Activated CD8-positive, alpha-beta memory T cell treated with anti-CD3 and anti-CD28 coated beads, Interleukin-2, amount 50 U/mL, for 48 hours (primary cell): ENCODE data around the gene ANO7.

Experiments used
- DNase-seq: peaks from one replicate; pipeline ENCODE4 v3.0.0-alpha.2; 2020

Gene ANO7

DNA sequence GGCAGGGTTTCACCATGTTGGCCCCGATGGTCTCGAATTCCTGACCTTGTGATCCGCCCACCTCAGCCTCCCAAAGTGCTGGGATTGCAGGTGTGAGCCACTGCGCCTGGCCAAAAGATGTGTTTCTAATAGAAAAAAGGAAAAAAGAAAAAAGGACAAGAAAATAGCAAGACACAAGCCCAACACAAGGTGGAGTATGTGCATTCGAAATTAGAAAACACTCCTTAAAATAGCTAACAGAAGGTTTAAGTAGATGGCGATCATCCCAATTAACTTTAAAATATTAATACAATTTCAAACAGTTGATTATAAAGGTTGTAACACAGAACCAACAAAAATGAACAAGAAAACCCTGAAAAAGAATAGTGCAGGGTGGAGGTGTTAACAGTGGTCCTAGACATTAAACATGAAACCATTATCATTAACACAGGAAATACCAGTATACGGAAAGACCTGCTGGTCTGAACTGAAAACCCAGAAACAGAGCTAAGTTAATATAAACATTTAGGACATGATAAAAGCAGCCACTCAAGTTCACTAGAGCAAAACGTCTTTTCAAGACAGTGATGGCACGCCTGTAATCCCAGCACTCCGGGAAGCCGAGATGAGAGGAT, 69.0 kb downstream of the ANO7 start:
- DNase-seq, result peak; percentile 2

DNA sequence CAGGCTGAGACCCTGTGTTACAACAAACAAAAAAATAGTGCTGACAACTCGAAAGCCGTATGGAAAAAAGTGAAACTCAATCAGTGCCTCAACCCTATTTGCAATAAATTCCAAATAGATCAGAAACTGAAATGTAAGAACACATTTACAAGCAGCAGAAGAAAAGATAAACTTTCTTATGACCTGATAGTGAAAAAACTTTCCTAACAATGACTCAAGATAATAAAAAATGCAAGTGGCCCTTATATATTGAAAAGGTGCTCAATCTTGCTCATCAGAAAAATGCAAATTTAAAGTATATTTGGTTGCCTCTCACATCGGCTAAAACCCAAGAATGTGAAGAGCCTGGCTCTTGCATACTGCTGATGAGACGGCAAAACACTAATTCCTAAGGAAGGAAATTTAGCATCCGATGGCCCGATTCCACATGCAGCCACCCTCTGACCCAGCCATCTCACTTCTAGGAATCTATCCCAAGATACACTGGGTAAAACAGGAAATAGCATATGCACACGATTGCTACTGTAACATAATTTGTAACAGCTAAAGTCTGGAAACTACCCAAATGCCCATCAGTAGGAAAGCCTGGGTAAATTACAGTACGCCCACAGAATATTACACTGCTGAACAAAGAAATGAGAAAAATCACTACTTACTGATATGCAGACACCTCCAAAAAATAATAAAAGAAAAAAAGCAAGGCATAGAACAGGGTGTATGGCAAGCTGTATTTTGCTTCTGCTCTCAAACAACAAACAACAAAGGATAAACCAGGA, 70.2 kb downstream of the ANO7 start:
- DNase-seq, result peak; percentile 8

DNA sequence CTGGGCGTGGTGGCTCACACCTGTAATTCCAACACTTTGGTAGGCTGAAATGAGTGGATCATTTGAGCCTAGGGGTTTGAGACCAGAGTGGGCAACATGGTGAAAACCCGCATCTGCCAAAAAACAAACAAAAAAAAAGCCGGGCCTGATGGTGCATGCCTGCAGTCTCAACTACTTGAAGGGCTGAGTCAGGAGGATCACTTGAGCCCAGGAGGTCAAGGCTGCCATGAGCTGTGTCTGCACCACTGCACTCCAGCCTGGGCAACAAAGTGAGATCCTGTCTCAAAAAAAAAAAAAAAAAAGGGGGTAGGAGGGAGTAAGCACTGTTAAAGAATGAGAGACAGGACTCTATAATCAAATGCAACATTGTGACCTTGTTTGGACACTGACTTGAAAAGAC, 72.4 kb downstream of the ANO7 start:
- DNase-seq, result no peak

DNA sequence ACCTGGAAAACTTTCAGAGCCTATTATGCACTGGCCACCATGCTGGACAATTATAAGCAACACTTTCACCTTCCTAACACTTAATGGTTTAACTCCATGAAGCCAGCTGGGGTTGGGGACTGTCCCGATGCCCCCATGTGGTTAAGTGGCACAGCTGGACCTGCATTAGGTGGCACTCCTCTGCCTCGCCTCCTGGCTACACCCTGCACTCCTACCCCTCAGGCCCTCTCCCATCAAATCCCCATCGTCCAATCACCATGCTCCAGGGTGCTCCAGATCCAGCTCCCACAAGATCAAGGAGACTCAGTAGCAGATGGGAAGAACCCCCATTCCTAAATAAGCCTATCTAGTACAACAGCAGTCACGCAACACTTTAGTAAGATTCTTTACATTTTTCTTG, 73.2 kb downstream of the ANO7 start:
- no peak for DNase-seq

DNA sequence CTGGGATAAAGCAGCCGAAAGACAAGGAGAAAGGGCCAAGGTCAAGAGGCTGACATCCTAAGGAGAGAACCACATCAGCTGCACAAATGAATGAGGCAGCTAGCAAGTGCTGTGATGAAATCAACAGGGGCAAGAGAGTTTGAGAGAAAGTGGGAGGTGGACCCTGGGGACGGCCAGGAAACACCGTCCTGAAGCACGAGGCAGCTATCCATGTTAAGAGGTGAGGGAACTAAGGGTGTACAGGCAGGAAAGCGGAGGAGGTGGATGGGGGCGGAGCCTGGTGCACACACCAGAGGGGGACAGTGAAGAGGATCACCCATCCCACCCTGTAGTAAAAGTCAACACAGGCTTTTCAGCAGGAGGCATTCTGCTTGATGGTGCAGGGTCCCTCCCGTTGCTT, 74.6 kb downstream of the ANO7 start:
- DNase-seq, result peak; percentile 20

DNA sequence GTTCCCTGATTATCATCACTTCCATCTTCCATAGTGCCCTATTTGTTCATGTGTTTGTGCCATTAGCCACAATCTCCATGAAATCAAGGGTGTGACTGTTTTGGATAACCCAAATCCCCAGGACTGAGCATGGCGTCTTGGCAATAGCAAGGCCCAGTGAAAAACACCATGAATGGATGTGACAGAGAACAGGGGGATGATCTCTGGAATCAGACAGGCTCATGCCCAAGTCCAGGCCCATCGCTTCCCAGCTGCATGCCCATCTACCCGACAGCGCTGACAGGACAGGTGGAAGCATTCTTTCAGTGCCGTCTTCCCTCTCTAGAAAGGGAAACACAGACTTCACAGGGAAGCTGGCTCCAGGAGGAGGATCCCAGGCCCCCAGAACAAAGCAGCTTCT, 77.0 kb downstream of the ANO7 start:
- DNase-seq, result peak; percentile 22

DNA sequence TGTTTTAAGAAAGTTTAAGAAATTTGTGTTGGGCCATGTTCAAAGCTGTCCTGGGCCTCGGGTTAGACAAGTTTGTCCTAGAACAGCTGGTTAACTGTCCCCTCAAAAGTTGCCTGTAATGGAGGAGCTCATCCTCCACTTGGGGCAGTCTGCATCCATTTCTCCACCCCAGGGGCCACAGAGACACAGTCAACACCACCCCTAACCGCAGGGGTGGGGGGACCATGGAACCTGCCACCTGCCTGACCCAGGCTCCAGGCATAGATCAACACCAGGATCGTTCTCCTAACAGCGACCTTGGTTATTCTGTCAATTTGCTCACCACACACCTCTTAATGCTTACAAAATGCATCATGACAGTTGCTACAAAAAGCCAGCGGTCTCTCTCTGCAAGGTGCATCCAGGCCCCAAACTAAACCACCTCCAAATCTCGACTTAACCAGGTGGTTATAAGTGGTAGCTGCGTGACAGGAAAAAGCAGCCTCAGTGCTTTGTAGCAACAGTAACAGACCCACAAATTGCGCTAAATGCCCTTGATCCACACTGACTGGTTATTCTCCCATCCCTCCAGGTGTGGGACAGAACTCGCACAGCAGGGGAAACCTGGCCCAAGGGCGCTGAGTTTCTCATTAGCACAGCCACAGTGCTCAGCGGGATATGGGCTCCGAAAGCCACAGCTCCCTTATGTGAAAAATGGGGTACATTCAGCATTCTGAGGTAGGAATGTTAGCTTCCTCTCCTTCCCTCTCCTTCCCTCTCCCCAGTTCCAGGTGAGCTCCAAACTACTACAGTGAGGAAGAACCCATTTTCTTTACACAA, 79.0 kb downstream of the ANO7 start:
- DNase-seq, result peak; percentile 33

DNA sequence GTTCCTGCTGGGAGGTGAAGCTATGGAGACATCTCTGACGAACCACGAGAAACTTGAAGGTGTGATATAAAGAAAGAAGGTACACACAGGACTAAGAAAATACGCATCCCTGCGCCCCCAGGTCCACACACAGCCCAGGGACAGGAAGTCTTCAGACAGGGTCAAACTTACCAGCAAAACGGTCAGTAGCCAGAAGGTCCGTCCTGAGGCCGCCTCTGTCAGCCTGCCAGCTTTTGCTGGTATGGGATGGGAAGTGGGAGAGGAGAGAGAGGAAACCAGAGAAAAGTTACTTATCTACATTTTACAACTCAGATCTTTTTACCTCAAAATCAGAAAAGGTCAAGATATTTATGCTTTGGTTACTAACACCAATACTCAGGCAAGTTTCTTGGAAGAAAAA, 79.8 kb downstream of the ANO7 start:
- peak; percentile 18 for DNase-seq

DNA sequence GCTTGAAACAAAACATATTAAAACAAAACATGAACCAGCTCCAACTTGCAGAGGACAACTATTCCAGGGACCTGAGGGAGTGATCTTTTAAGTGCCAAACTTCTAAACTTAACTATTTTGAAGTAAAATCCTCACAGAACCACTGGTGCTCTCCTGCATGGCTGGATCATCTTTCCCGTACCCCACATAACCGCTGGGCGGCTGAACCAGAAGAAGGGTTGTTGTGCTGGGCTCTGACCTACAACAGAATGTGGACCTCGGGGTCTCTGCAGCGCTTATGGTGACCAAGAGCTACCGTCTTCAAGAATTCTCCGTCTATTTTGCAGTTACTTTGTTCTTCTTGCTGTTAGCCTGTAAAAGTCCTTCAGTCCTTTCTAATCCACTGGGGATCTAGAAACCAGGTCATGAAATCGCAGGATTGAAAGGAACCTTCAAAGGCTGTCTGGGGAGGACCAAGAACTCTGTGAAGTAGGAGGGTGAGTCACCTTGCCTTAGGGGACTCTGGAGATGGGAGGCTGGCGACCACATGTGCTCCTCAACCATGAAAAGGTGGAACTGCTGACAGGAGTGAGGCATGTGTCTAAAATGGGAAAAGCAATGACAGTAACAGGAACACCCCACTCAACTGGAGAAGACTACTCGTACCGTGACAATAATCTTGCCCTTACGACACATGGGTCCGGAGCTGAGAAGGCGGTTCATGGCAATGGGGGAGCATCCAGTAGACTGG, 80.4 kb downstream of the ANO7 start:
- DNase-seq, result peak; percentile 22

DNA sequence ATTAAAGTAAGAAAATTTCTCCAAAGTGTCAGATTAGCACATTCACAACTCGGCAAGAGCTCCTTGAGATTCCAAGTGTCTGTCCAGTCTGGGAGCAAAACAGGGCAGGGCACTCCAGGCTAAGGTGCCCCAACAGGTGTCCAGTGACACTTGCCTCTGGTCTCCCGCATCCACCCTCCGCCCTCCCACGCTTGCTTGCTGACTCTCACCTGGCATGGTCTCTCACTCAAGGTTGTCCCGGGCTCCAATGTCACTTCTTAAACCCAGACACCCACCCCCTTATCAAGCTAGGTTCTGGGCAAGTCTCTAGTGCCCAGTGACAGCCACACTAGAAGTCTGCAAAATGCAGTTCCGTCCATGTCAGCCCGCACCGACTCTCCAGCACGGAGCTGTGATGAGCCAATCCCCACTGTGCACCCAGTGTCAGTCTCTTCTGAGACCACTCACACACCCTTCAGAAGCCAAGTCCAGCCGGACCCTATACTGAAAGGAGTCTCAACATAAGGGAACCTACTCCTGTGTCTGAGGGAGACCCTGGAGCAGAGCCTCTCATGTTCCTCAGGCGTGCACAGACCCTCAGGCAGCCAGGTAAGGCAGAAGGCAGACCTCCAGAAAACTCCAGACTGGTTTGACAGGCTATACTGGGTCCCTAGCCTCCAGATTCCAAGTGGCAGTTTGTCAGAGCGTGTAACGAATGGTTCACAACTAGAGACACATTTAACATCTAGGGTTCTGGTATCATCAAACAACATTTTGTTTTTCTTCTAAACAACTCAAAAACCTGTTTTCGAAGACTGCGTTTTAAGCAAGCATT, 81.4 kb downstream of the ANO7 start:
- DNase-seq, result peak; percentile 46

DNA sequence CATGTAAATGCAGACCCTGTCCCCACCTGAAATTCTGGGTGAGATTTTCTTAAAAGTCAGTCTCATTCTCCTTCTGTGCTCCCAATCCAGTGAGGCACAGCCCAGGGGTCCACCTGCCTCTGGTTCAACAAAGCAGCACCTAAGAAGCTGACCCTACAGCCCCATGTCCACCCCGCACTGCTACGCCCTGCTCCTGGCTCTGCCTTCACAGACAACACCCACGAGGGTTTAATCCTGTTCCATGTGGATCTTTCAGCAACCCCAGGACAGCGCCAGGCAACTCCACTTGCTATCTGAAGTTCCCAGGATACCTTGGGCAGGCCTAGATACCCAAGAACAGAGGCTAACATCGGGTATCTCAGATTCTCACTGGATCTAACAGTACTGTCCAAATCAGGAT, 82.1 kb downstream of the ANO7 start:
- peak; percentile 45 for DNase-seq

DNA sequence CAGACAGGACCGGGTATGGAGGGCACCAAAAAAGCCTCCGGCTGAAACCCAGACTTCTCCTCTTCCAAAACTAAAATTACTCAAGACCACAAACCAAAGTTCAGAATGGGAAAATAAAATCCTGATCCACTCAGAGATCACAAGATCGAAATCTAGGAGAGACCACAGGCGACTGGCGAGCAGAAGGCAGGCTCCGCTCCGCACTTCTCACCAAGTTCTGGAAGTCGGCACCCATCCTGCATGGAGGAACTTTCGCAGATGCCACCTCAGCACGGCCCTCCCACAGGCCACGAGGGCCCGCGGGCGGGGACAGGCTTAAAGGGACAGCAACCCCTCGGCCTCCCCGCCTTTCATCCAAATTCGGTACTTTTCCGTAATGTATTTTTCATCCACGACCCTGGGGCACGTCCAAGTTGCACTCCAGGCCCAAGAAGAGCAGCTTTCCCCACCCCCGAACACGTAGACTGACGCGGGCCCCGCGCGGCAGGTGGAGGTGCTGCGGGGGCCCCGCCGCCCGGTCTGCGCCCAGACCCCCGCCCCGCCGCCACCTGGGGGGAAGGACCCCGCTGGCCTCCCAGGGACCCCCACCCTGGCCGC, 83.3 kb downstream of the ANO7 start:
- DNase-seq, result peak; percentile 82

DNA sequence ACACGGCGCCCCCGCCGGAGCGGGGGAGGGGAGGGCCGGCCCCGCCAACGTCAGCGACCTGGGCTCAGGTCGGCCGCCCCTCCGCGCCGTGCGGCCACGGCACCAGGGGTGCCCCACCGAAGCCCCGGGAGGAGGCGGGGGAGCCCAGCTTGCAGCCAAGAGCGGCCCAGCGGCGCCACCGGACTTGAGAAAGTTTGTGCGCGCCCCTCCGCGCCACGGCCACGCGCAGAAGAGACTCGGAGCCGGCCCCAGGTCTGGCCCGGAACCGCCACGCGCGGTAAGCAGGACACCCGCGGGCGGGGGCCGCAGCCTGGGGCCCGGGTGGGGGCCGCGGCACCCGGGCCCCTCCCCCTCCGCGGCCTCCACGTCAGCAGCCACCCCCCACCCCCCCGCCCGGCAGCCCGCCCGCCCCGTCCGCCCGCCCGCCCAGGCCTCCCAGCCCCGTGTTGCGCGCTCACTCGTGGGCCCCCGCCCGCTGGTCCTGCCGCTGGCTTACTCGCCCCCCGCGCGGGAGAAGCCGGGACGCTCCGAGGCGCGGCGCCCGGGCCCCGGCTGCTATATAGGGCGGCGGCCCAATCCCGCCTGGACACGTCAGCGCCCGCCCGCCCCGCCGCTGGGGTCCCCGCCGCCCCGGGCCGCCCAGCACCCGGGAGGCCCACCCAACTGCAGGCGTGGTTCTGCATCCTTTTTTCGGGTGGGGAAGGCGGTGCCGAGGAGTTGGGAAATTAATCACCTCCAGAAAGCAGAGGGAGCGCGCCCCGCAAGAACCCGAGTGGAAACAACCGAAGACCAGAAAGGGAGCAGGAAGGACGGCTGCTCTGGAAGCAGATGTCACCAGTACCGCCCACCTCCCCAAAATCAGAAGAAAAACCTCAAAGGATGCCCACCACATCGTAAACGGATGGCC, 84.1 kb downstream of the ANO7 start:
- DNase-seq, result peak; percentile 82

DNA sequence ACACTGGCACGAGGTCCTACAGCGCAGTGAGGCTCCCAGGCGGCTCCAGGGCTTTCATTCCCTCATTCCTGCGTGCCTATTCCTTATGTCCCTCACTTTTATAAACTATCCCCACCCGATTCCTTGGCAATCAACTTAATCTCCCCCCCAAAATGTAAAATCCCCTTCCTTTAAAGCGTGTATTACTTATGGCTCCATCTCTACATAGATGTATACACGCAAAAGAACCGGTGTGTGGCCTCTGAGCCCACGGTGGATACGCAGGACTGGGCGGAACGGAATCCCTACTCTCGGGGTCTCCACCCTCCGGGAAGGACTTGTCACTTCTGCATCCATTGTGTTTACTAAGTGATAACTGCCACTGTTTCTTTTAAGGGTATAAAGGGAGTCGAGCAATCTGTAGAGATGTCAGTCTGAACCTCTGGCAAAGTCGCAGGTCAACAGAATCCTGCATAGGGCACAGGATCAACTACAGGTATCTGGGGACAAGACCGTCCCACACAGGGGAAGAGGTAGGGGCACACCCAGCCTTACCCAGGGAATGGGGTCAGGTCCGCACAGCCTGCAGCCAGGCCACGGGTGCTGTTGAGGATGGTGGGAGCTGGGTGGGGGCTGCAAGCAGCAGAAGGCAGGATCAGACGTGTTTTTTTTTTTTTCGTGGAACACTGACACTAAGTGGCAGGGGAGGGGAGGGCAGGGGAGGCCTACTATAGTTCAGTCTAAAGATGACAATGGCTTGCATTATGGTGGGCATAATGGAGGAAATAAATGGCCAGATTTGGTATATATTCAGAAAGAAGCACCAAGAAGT, 84.9 kb downstream of the ANO7 start:
- peak; percentile 47 for DNase-seq

DNA sequence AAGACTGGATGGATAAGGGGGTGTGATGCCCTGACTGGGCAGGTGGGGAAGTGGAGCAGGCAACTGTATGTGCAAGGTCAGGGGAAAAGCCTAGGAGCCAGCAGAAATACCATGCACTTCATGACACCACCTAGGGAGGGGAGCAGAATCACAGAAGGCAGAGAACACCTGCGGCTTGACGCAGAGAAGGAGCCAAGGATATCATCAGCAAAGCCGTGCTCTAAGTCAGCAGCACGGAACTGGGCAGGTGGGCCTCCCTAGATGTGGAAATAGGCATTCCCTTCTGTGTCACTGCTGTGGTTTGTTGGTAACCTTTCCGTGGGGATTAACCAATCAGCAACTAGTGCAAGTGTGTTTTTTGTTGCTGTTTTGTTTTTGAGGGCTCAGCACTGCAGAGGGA, 85.7 kb downstream of the ANO7 start:
- peak; percentile 35 for DNase-seq
